GM18499 (cell line): ENCODE data around the gene RTN4R.

Experiments
- ATAC-seq: cut with Tn5 transposase; IDR thresholded peaks from one replicate; pipeline ENCODE4 v1.9.1; 2021; ENCODE audit warnings: moderate number of reproducible peaks; ENCODE audit not compliant: insufficient read depth, unreplicated experiment

The RTN4R gene

GRCh38 chr22:20205964-20206708 lies 62.0 kb downstream of the RTN4R start:
- no peak for ATAC-seq

- ATAC-seq, result no peak
Observed at GRCh38 chr22:20205464-20205963, 62.6 kb downstream of the RTN4R start.

GRCh38 chr22:20204806-20205205 lies 63.3 kb downstream of the RTN4R start:
- no peak for ATAC-seq

- ATAC-seq, result no peak
Observed at GRCh38 chr22:20204311-20204710, 63.8 kb downstream of the RTN4R start.

GRCh38 chr22:20203552-20204201 lies 64.4 kb downstream of the RTN4R start:
- no peak for ATAC-seq

- no peak for ATAC-seq
Observed at GRCh38 chr22:20203142-20203551, 65.0 kb downstream of the RTN4R start.

GRCh38 chr22:20201837-20202392 lies 66.2 kb downstream of the RTN4R start:
- no peak for ATAC-seq

- ATAC-seq, result no peak
Observed at GRCh38 chr22:20199906-20200305, 68.2 kb downstream of the RTN4R start.

GRCh38 chr22:20199413-20199842 lies 68.7 kb downstream of the RTN4R start:
- ATAC-seq, result no peak

- ATAC-seq, result no peak
Observed at GRCh38 chr22:20198557-20199319, 69.4 kb downstream of the RTN4R start.

- ATAC-seq, result no peak
Observed at GRCh38 chr22:20197407-20198030, 70.6 kb downstream of the RTN4R start.

- ATAC-seq, result no peak
Observed at GRCh38 chr22:20196094-20196842, 71.8 kb downstream of the RTN4R start.

- ATAC-seq, result no peak
Observed at GRCh38 chr22:20194681-20195593, 73.2 kb downstream of the RTN4R start.

GRCh38 chr22:20193761-20194494 lies 74.2 kb downstream of the RTN4R start:
- ATAC-seq, result no peak

- ATAC-seq, result no peak
Observed at GRCh38 chr22:20192972-20193760, 75.0 kb downstream of the RTN4R start.

GRCh38 chr22:20192293-20192971 lies 75.7 kb downstream of the RTN4R start:
- no peak for ATAC-seq

- no peak for ATAC-seq
Observed at GRCh38 chr22:20191803-20192202, 76.3 kb downstream of the RTN4R start.
